PC-3 (cell line): Measurements from ENCODE around the gene PLA2G2A. TPM values are rescaled to one million over a fixed set of nuclear protein-coding genes. Genes with fewer than 3 reads are reported as not detected.

ENCODE experiments used
- ATAC-seq: fragments of 200-7000 bp; cut with Tn5 transposase; 2 replicates; pipeline ENCODE4 v1.9.1; 2020; ENCODE audit warnings: mild to moderate bottlenecking, moderate library complexity
- BruUV-seq: library from RNA; stranded (reverse); fragments of 400-500 nt; replicated peaks from 2 replicates; lab custom pipeline; 2021; lab: Mats Ljungman, UMichigan
- CTCF ChIA-PET: fragments of 300-600 bp; sonication (Branson Sonifier 250); formaldehyde crosslinking; loops from one replicate; lab custom pipeline; 2022; ENCODE audit warnings: antibody characterized with exemption; lab: Charles Lee
- POLR2A ChIA-PET: fragments of 300-600 bp; sonication (Branson Sonifier 250); formaldehyde crosslinking; loops from one replicate; lab custom pipeline; 2022; ENCODE audit warnings: antibody characterized with exemption; ENCODE audit not compliant: unreplicated experiment; lab: Charles Lee
- DNase-seq: peaks from one replicate; pipeline ENCODE4 v3.0.0-alpha.2; 2015
- H2AFZ ChIP-seq: fragments of 300-600 bp; sonication (generic); 2 replicates; pipeline ENCODE4 v1.6.0; 2016; ENCODE audit warnings: antibody characterized with exemption, low read length
- H3F3A ChIP-seq: fragments of 300-600 bp; sonication (generic); one replicate; pipeline ENCODE4 v1.6.0; 2017; ENCODE audit warnings: antibody characterized with exemption, low read length, control low read depth, mild to moderate bottlenecking; ENCODE audit not compliant: unreplicated experiment
- H3K27ac ChIP-seq: fragments of 300-600 bp; sonication (generic); 2 replicates; pipeline ENCODE4 v1.5.1; 2016; ENCODE audit warnings: mild to moderate bottlenecking, low read length
- H3K27me3 ChIP-seq: fragments of 300-600 bp; sonication (generic); 2 replicates; pipeline ENCODE4 v1.6.1; 2016; ENCODE audit warnings: low read length, mixed read lengths
- H3K36me3 ChIP-seq: fragments of 300-600 bp; sonication (generic); 2 replicates; pipeline ENCODE4 v1.6.1; 2016; ENCODE audit warnings: low read depth, mixed run types, low read length, mixed read lengths
- H3K4me1 ChIP-seq: fragments of 300-600 bp; sonication (generic); 2 replicates; pipeline ENCODE4 v1.5.1; 2016; ENCODE audit warnings: low read length; ENCODE audit not compliant: insufficient read depth
- H3K4me2 ChIP-seq: fragments of 300-600 bp; sonication (generic); 2 replicates; pipeline ENCODE4 v1.6.0; 2016; ENCODE audit warnings: low read length
- H3K4me3 ChIP-seq: fragments of 300-600 bp; sonication (generic); 2 replicates; pipeline ENCODE4 v1.5.1; 2016; ENCODE audit warnings: mild to moderate bottlenecking, low read length, mixed read lengths
- H3K79me2 ChIP-seq: fragments of 300-600 bp; sonication (generic); 2 replicates; pipeline ENCODE4 v1.6.1; 2017; ENCODE audit warnings: low read length, mixed read lengths
- H3K9ac ChIP-seq: fragments of 300-600 bp; sonication (generic); 2 replicates; pipeline ENCODE4 v1.6.0; 2016; ENCODE audit warnings: mild to moderate bottlenecking, low read length
- H3K9me2 ChIP-seq: fragments of 300-600 bp; sonication (generic); replicated peaks from 2 replicates; pipeline ENCODE4 v1.6.1; 2016; ENCODE audit warnings: mixed run types, low read length, mixed read lengths
- H3K9me3 ChIP-seq: fragments of 300-600 bp; sonication (generic); 2 replicates; pipeline ENCODE4 v1.6.1; 2016; ENCODE audit warnings: low read length, mixed read lengths
- H4K20me1 ChIP-seq: fragments of 300-600 bp; sonication (generic); 2 replicates; pipeline ENCODE4 v1.6.1; 2016; ENCODE audit warnings: low read length, mixed read lengths
- EZH2 ChIP-seq: fragments of 300-600 bp; sonication (generic); IDR thresholded peaks from one replicate; pipeline ENCODE4 v1.6.1; 2017; ENCODE audit warnings: antibody characterized with exemption, mild to moderate bottlenecking, low read length; ENCODE audit not compliant: unreplicated experiment
- EZH2phosphoT487 ChIP-seq: fragments of 300-600 bp; sonication (generic); IDR thresholded peaks from 2 replicates; pipeline ENCODE4 v1.6.1; 2018; ENCODE audit warnings: mild to moderate bottlenecking, antibody characterized with exemption, low read length, borderline replicate concordance
- intact Hi-C: fragments of 100-400 bp; cut with micrococcal nuclease; formaldehyde crosslinking; loops from 2 replicates; pipeline ENCODE4 v1.9.0; 2023
- total RNA-seq: library from RNA; depleted of rRNA; stranded (reverse); fragments of >200 nt; gene quantifications from 2 replicates; pipeline ENCODE4 v1.2.3, GENCODE V29; 2014
- TF ChIP-seq, protein P1 (sequence below): fragments of 300-600 bp; sonication (generic); conservative IDR thresholded peaks from 2 replicates; pipeline ENCODE4 v1.5.1; 2017; ENCODE audit warnings: antibody characterized with exemption, low read depth, mild to moderate bottlenecking, low read length

The PLA2G2A gene
- total RNA-seq, 1 experiment from 2014 or later = not detected

- POLR2A ChIA-PET = no interaction called here
- intact Hi-C loops = no loop called here
- BruUV-seq = no TSS peak
- H2AFZ ChIP-seq = no peak overlapping the region
- H3F3A ChIP-seq = no peaks in the 10 kb centered on the region
- H4K20me1 ChIP-seq = no peaks in the 10 kb centered on the region
- no peak overlapping the region for H3K9ac ChIP-seq
- H3K36me3 ChIP-seq = no peaks in the 10 kb centered on the region
- H3K27me3 ChIP-seq = no peaks in the 10 kb centered on the region
- H3K9me2 ChIP-seq = no peaks in the 10 kb centered on the region
- no peak for DNase-seq
- H3K4me2 ChIP-seq = no peak overlapping the region
- no peak overlapping the region for H3K27ac ChIP-seq
- H3K9me3 ChIP-seq = no peaks in the 10 kb centered on the region
- H3K4me1 ChIP-seq = peaks cover 7% of the 10 kb centered on the region
- TF ChIP-seq EZH2phosphoT487 (no peak), EZH2 (no peak)
- TF ChIP-seq, protein P1, sequence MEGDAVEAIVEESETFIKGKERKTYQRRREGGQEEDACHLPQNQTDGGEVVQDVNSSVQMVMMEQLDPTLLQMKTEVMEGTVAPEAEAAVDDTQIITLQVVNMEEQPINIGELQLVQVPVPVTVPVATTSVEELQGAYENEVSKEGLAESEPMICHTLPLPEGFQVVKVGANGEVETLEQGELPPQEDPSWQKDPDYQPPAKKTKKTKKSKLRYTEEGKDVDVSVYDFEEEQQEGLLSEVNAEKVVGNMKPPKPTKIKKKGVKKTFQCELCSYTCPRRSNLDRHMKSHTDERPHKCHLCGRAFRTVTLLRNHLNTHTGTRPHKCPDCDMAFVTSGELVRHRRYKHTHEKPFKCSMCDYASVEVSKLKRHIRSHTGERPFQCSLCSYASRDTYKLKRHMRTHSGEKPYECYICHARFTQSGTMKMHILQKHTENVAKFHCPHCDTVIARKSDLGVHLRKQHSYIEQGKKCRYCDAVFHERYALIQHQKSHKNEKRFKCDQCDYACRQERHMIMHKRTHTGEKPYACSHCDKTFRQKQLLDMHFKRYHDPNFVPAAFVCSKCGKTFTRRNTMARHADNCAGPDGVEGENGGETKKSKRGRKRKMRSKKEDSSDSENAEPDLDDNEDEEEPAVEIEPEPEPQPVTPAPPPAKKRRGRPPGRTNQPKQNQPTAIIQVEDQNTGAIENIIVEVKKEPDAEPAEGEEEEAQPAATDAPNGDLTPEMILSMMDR = no peak
- CTCF ChIA-PET = no interaction called here
- no peak for ATAC-seq
- H3K79me2 ChIP-seq = no peaks in the 10 kb centered on the region
- H3K4me3 ChIP-seq = no peak overlapping the region
These were observed 9.3 kb downstream of the PLA2G2A start for GRCh38 chr1:19969898-19970660.

DNA sequence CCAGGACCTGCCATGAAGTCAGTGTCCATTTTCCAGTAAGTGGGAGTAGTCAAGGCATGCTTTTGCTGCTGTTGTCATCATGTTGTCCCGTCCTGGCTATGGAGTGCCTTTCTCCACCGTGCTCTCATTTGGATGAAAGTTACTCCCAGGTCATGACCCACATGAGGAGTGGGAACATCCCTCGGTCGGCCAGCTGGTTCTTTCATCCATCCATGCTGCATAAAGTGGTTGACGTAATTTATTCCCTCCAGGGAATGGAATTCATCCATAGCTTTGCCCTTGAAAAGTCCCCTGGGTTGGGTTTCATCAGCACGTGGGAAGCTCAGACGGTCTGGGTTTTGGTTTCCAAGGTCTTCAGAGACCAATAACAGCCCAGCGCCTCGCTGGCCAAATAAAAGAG lies 11.6 kb downstream of the PLA2G2A start:
- H3K36me3 ChIP-seq = no peaks in the 10 kb centered on the region
- ChIA-PET CTCF (no interaction called here), POLR2A (no interaction called here)

DNA sequence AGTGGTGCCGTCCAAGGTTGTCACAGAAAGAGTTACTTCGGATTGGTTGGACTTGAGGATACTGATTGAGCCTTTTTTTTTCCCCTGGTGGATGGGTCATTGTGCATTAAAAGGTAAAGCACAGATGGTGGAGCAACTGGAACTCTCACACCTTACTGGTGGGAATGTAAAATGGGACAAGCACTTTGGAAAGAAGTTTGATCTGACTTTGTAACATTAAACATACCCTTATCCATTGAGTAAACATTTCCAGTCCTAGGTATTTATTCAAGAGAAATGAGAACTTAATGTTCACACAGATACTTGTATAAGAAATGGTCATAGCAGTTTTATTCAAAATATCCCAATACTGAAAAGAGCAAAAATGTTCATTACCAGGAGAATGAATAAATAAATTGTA lies 14.9 kb downstream of the PLA2G2A start:
- no peaks in the 10 kb centered on the region for H3F3A ChIP-seq
- peaks cover 18% of the 10 kb centered on the region for H3K27me3 ChIP-seq
- BruUV-seq = no TSS peak
- no peak overlapping the region for H3K27ac ChIP-seq
- no peaks in the 10 kb centered on the region for H3K4me1 ChIP-seq
- H3K79me2 ChIP-seq = no peaks in the 10 kb centered on the region
- no peak overlapping the region for H3K4me3 ChIP-seq
- H3K9me3 ChIP-seq = no peaks in the 10 kb centered on the region
- intact Hi-C loops = no loop called here
- no peaks in the 10 kb centered on the region for H3K9me2 ChIP-seq
- H3K36me3 ChIP-seq = no peaks in the 10 kb centered on the region
- TF ChIP-seq, protein P1 = no peak
- TF ChIP-seq EZH2 = no peak
- no peak for TF ChIP-seq EZH2phosphoT487
- ChIA-PET CTCF (no interaction called here), POLR2A (no interaction called here)
- H2AFZ ChIP-seq = no peak overlapping the region
- no peak overlapping the region for H3K4me2 ChIP-seq
- no peak overlapping the region for H3K9ac ChIP-seq
- H4K20me1 ChIP-seq = no peaks in the 10 kb centered on the region
- DNase-seq (no peak), ATAC-seq (no peak)

More for the DNA sequence above, 11.6 kb downstream of the PLA2G2A start:
- ATAC-seq (no peak), DNase-seq (no peak)
- no peaks in the 10 kb centered on the region for H3K4me1 ChIP-seq
- H3K4me2 ChIP-seq = no peak overlapping the region
- no peak overlapping the region for H3K27ac ChIP-seq
- H3K9me2 ChIP-seq = no peaks in the 10 kb centered on the region
- no peak overlapping the region for H3K9ac ChIP-seq
- H3K79me2 ChIP-seq = no peaks in the 10 kb centered on the region
- no peaks in the 10 kb centered on the region for H3F3A ChIP-seq
- H3K4me3 ChIP-seq = no peak overlapping the region
- TF ChIP-seq, protein P1 = no peak
- TF ChIP-seq EZH2phosphoT487 (no peak), EZH2 (no peak)
- H3K27me3 ChIP-seq = peaks cover 13% of the 10 kb centered on the region
- intact Hi-C loops = no loop called here
- BruUV-seq = no TSS peak
- H2AFZ ChIP-seq = no peak overlapping the region
- H3K9me3 ChIP-seq = no peaks in the 10 kb centered on the region
- H4K20me1 ChIP-seq = no peaks in the 10 kb centered on the region
